Neural crest cell (in vitro differentiated cells): Measurements from ENCODE around the gene ZNF366. TPM values are rescaled to one million over a fixed set of nuclear protein-coding genes. Genes with fewer than 3 reads are reported as not detected.

Source experiments
- DNase-seq: peaks from one replicate; pipeline ENCODE4 v3.0.0; 2021; ENCODE audit warnings: low read depth, mixed read lengths, low spot score
- H3K27ac Mint-ChIP-seq: one replicate; pipeline ENCODE4 v1.8.0; 2021; ENCODE audit warnings: mild to moderate bottlenecking, mixed read lengths; ENCODE audit not compliant: unreplicated experiment
- H3K27me3 Mint-ChIP-seq: 2 replicates; pipeline ENCODE4 v1.8.0; 2021; ENCODE audit warnings: low read depth, mild to moderate bottlenecking, mixed read lengths
- H3K36me3 Mint-ChIP-seq: 2 replicates; pipeline ENCODE4 v1.8.0; 2021; ENCODE audit warnings: low read depth, mild to moderate bottlenecking, mixed read lengths
- H3K4me1 Mint-ChIP-seq: 2 replicates; pipeline ENCODE4 v1.8.0; 2021; ENCODE audit warnings: mixed read lengths
- H3K4me3 Mint-ChIP-seq: one replicate; pipeline ENCODE4 v1.8.0; 2021; ENCODE audit warnings: mild to moderate bottlenecking, mixed read lengths
- H3K9me3 Mint-ChIP-seq: 2 replicates; pipeline ENCODE4 v1.8.0; 2021; ENCODE audit warnings: mixed read lengths
- total RNA-seq: library from RNA; stranded (reverse); gene quantifications from 2 replicates; pipeline ENCODE4 v1.2.1, GENCODE V29; 2021
- TF ChIP-seq, protein P1 (sequence below): fragments of 200-600 bp; sonication (generic); conservative IDR thresholded peaks from 2 replicates; pipeline ENCODE4 v1.5.0; 2021; ENCODE audit warnings: antibody characterized with exemption, mild to moderate bottlenecking

Gene ZNF366
- total RNA-seq, 1 donor from 2014 or later: not detected

- TF ChIP-seq, protein P1, sequence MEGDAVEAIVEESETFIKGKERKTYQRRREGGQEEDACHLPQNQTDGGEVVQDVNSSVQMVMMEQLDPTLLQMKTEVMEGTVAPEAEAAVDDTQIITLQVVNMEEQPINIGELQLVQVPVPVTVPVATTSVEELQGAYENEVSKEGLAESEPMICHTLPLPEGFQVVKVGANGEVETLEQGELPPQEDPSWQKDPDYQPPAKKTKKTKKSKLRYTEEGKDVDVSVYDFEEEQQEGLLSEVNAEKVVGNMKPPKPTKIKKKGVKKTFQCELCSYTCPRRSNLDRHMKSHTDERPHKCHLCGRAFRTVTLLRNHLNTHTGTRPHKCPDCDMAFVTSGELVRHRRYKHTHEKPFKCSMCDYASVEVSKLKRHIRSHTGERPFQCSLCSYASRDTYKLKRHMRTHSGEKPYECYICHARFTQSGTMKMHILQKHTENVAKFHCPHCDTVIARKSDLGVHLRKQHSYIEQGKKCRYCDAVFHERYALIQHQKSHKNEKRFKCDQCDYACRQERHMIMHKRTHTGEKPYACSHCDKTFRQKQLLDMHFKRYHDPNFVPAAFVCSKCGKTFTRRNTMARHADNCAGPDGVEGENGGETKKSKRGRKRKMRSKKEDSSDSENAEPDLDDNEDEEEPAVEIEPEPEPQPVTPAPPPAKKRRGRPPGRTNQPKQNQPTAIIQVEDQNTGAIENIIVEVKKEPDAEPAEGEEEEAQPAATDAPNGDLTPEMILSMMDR: no peak
- H3K27ac Mint-ChIP-seq: no peak overlapping the region
- no peak overlapping the region for H3K4me3 Mint-ChIP-seq
- H3K36me3 Mint-ChIP-seq: no peaks in the 10 kb centered on the region
- H3K9me3 Mint-ChIP-seq: peaks cover 2% of the 10 kb centered on the region
- DNase-seq: no peak
- H3K27me3 Mint-ChIP-seq: no peaks in the 10 kb centered on the region
- H3K4me1 Mint-ChIP-seq: peaks cover 19% of the 10 kb centered on the region
Measured at GRCh38 chr5:72440207-72440638, 67.0 kb downstream of the ZNF366 start.

DNA sequence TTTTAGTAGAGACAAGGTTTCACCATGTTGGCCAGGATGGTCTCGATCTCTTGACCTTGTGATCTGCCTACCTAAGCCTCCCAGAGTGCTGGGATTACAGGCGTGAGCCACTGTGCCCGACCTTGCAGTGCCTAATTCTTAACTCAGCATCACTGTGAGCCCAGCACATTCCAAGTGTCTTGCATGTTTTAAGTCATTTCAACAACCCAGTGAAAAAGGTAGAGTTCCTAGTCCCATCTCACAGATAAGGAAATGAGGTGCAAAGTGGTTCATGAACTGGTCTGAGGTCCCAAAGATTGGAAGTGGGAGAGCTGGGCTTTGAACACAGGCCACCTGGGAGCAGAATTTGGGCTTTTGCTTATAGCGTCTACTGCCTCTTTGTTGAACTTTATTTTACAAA, 68.0 kb downstream of the ZNF366 start:
- peaks cover 16% of the 10 kb centered on the region for H3K4me1 Mint-ChIP-seq
- H3K4me3 Mint-ChIP-seq: no peak overlapping the region
- no peaks in the 10 kb centered on the region for H3K27me3 Mint-ChIP-seq
- DNase-seq: no peak
- H3K9me3 Mint-ChIP-seq: peaks cover 2% of the 10 kb centered on the region
- TF ChIP-seq, protein P1: no peak
- no peaks in the 10 kb centered on the region for H3K36me3 Mint-ChIP-seq
- H3K27ac Mint-ChIP-seq: no peak overlapping the region

GRCh38 chr5:72438141-72438540, 69.1 kb downstream of the ZNF366 start:
- H3K4me3 Mint-ChIP-seq: no peak overlapping the region
- H3K27ac Mint-ChIP-seq: no peak overlapping the region
- no peaks in the 10 kb centered on the region for H3K27me3 Mint-ChIP-seq
- no peaks in the 10 kb centered on the region for H3K36me3 Mint-ChIP-seq
- DNase-seq: no peak
- peaks cover 2% of the 10 kb centered on the region for H3K9me3 Mint-ChIP-seq
- peaks cover 17% of the 10 kb centered on the region for H3K4me1 Mint-ChIP-seq
- TF ChIP-seq, protein P1: no peak

DNA sequence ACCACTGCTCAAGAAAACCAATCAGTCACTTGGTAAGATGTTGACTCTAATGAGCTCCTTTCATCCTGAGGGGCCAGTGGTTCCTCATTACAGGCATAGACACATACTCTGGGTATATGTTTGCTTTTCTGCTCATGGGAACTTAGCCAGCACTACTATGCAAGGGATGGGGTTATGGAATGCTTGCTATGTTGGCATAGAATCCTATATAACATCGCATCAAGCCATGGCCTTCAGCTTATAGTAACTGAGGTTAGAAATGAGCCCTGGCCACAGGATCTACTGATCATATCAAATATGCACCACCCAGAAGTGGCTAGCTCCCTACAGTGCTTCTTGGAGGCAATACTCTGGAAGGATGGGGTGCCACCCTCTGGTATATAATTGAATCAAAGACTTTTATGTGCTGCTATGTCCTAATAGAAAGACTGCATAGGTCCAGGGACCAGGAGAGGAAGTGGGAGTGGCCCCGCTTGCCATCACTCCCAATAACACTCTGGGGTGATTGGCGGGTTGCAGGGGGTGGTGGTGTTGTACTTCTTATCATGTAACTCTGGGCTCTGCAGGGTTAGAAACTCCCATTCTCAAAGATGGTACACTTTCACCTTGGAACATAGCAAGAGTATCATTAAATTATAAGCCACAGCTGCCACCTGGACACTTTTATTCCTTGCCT, 70.3 kb downstream of the ZNF366 start:
- Mint-ChIP-seq H3K9me3 (peaks cover 2% of the 10 kb centered on the region), H3K27ac (no peak overlapping the region), H3K36me3 (no peaks in the 10 kb centered on the region), H3K4me1 (peaks cover 22% of the 10 kb centered on the region), H3K4me3 (no peak overlapping the region), H3K27me3 (no peaks in the 10 kb centered on the region)
- no peak for DNase-seq
- TF ChIP-seq, protein P1: no peak

DNA sequence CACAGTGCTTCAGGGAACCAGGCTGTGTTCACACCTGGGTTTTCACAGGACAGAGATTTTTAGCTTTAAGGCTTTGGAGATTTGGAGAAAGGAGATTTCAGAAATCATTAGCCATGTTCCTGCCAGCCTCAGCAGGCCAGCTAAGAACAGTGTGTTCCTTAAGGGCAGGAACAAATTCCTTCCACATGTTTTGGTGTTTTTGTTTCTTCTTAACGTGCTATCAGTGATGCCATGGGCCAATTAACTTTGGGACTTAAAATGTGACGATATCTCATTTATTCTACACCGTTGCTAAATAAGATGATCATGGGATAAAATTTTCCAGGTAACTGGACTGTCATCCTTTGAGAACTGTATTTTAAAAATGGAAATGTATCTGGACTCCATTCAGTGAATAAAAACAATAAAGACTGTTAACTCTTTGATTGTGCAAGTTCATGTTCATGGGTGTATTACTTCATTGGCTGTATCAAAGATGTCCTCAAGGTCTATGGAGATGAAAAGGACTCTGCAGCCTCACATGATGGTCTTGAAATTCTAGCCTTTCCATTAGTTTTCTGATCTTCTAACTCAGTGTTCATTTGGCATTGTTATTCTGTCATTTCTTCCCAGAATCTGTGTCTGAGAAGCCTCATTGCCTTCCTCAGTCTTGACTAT, 72.3 kb downstream of the ZNF366 start:
- no peak for DNase-seq
- TF ChIP-seq, protein P1: no peak
- Mint-ChIP-seq H3K27ac (no peak overlapping the region), H3K4me1 (peaks cover 22% of the 10 kb centered on the region), H3K27me3 (no peaks in the 10 kb centered on the region), H3K4me3 (no peak overlapping the region), H3K36me3 (no peaks in the 10 kb centered on the region), H3K9me3 (no peaks in the 10 kb centered on the region)
